Left lung (tissue), 10 donors: ENCODE data around the gene PAM. TPM values are rescaled to one million over a fixed set of nuclear protein-coding genes. Genes with fewer than 3 reads are reported as not detected.

Experiments
- ATAC-seq: fragments of 200-7000 bp; cut with Tn5 transposase; one replicate; pipeline ENCODE4 v1.9.1; 2020; ENCODE audit warnings: moderate library complexity
- DNase-seq, 4 donors: peaks; one replicate each; pipeline ENCODE4 v3.0.0-alpha.2; 2013 to 2020
- H3K27ac ChIP-seq, 2 donors: fragments of 200-600 bp; sonication (generic) in 1 of 2; one replicate each; pipeline versions ENCODE4 v1.5.0 to v1.8.0; 2020 to 2021
- H3K27me3 ChIP-seq, 2 donors: fragments of 200-600 bp; sonication (generic) in 1 of 2; one replicate each; pipeline versions ENCODE4 v1.5.0 to v1.8.0; 2020 to 2021
- H3K36me3 ChIP-seq, 2 donors: fragments of 200-600 bp; sonication (generic) in 1 of 2; one replicate each; pipeline versions ENCODE4 v1.5.0 to v1.8.0; 2020 to 2021
- H3K4me1 ChIP-seq, 2 donors: fragments of 200-600 bp; one replicate each; pipeline ENCODE4 v1.8.0; 2021
- H3K4me3 ChIP-seq, 2 donors: fragments of 200-600 bp; sonication (generic) in 1 of 2; one replicate each; pipeline versions ENCODE4 v1.5.0 to v1.8.0; 2020 to 2021; ENCODE audit warnings: mild to moderate bottlenecking in 1 of 2
- H3K9me3 ChIP-seq, 2 donors: fragments of 200-600 bp; sonication (generic) in 1 of 2; one replicate each; pipeline versions ENCODE4 v1.5.0 to v1.8.0; 2020 to 2021
- CTCF ChIP-seq, 2 donors: fragments of 200-600 bp; sonication (generic) in 1 of 2; IDR thresholded peaks; one replicate each; pipeline versions ENCODE4 v1.5.0 to v1.8.0; 2021; ENCODE audit warnings: antibody characterized with exemption in 2 of 2
- intact Hi-C, 2 donors: fragments of 100-400 bp; cut with DNase I; formaldehyde crosslinking; loops; one replicate each; pipeline versions ENCODE4 v1.11.2 to v1.14.2; 2022
- polyA plus RNA-seq, 6 donors: library from polyadenylated mRNA; unstranded; fragments of 120-200 nt; gene quantifications; one replicate each; pipeline ENCODE4 v1.2.1, GENCODE V29; 2013; ENCODE audit not compliant: insufficient read length in 6 of 6
- total RNA-seq, 2 donors: library from RNA; stranded (reverse); fragmentation: NEBNext Ultra II Directional; extraction: Animal tissue kit (Norgen Biotek cat#: 25700); gene quantifications; one replicate each; pipeline ENCODE4 v1.2.1, GENCODE V29; 2021
- donor health status: DM: no; HTN: yes; CAD: no.
- donor health status: DM: no; HTN: no; CAD: no.

The PAM gene
- total and polyA plus RNA-seq, 8 donors, result 93.3 to 427 (median 145) TPM

GRCh38 chr5:102931085-102931725, 176.1 kb downstream of the PAM start:
- no peaks in the 10 kb centered on the region for H3K4me1 ChIP-seq
- H3K27ac ChIP-seq, result no peak overlapping the region
- no peak for TF ChIP-seq CTCF (IDR thresholded peaks at IDR 0.05)
- intact Hi-C loops, result no loop called here
- H3K36me3 ChIP-seq, result peaks cover 0 to 6% of the 10 kb centered on the region in 2 donors
- no peaks in the 10 kb centered on the region for H3K27me3 ChIP-seq
- DNase-seq, result no peak
- no peaks in the 10 kb centered on the region for H3K9me3 ChIP-seq
- ATAC-seq, result no peak
- H3K4me3 ChIP-seq, result no peak overlapping the region

DNA sequence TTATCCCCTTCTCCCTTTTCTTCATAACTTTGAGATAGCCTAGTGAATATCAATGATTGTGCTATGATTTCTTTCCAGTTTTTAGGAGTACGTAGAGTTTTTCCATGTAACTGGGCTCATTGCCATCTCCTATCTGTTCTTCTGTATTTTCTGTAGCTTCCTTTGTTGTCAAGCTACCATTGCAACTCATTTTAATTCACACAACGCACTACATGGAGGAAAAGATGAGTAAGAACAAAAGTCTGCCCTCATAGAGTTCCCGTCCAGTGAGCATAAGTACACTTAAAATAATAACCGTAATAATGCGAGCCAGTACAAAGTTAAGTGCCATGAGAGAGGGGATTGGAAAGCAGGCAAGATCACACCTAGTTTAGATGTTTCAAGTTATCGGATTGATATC, 177.7 kb downstream of the PAM start:
- Histone ChIP-seq H3K4me3 (no peak overlapping the region), H3K36me3 (peaks cover 0 to 4% of the 10 kb centered on the region in 2 donors), H3K27me3 (no peaks in the 10 kb centered on the region), H3K4me1 (no peaks in the 10 kb centered on the region), H3K9me3 (no peaks in the 10 kb centered on the region), H3K27ac (no peak overlapping the region)
- ATAC-seq (no peak), DNase-seq (no peak)
- TF ChIP-seq CTCF (IDR thresholded peaks at IDR 0.05), result no peak
- intact Hi-C loops, result no loop called here

GRCh38 chr5:102933316-102933715, 178.2 kb downstream of the PAM start:
- intact Hi-C loops, result no loop called here
- H3K9me3 ChIP-seq, result no peaks in the 10 kb centered on the region
- no peak for TF ChIP-seq CTCF (IDR thresholded peaks at IDR 0.05)
- H3K27me3 ChIP-seq, result no peaks in the 10 kb centered on the region
- ATAC-seq (no peak), DNase-seq (no peak)
- peaks cover 0 to 4% of the 10 kb centered on the region in 2 donors for H3K36me3 ChIP-seq
- no peak overlapping the region for H3K4me3 ChIP-seq
- no peaks in the 10 kb centered on the region for H3K4me1 ChIP-seq
- H3K27ac ChIP-seq, result no peak overlapping the region

DNA sequence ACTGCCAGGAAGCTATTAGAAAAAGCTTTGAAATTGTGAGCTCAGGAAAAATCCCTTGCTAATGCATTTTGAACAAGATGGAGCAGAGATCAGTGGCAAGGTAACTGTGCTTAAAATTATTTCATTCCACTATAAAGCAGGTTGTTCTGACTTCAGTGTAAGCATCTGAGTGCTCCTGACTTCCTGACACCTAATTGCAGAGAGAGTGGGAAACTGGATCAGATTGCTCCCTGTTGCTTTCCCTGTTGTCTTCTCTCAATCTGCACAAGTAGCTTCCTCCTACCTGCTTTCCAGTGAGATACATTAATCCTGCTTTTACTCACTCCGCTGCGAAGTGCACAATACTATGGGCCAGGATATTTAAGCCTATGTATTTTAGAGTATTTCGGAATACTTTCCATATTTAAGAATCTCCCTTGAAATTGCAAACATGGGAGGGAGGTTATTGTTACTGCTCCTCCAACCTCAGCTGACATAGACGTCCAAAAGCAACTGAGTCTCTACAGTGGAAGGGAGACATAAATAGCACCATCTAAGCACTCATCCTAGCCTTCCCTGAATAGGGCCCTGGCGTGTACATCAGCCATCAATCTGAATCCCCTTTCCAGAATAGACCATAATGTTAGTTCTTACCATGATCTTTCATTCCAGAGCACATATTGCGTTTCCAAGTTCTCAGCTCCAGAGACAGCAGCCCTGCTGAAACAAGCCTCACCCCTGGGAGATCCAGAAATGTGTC, 178.8 kb downstream of the PAM start:
- intact Hi-C loops, result no loop called here
- Histone ChIP-seq H3K27ac (no peak overlapping the region), H3K36me3 (peaks cover 0 to 4% of the 10 kb centered on the region in 2 donors), H3K9me3 (no peaks in the 10 kb centered on the region), H3K4me1 (no peaks in the 10 kb centered on the region), H3K27me3 (no peaks in the 10 kb centered on the region), H3K4me3 (no peak overlapping the region)
- DNase-seq (no peak), ATAC-seq (no peak)
- TF ChIP-seq CTCF (IDR thresholded peaks at IDR 0.05), result no peak

DNA sequence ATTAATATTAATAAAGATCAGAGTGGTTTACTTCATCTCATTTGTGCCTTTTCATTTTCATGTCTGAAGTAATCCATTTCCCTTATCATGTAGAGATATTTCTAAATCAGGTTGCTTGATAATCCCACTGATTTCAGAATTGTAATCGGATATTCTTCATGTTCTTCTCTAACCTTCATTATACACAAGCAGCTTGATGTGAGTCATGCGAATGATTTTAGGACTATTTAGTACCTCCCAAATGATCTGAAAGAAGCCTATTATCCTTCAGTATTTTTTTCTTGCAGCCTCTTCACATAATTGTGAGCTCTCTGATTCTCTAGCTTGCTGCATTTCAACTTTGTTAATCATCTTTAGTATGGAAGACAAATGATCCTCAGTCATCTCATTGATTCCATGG, 182.8 kb downstream of the PAM start:
- H3K27ac ChIP-seq, result no peak overlapping the region
- H3K4me1 ChIP-seq, result no peaks in the 10 kb centered on the region
- H3K36me3 ChIP-seq, result peaks cover 0 to 4% of the 10 kb centered on the region in 2 donors
- H3K27me3 ChIP-seq, result no peaks in the 10 kb centered on the region
- TF ChIP-seq CTCF (IDR thresholded peaks at IDR 0.05), result no peak
- intact Hi-C loops, result no loop called here
- H3K4me3 ChIP-seq, result no peak overlapping the region
- no peaks in the 10 kb centered on the region for H3K9me3 ChIP-seq
- no peak for ATAC-seq
- DNase-seq, result no peak
